NCI-H446 treated with DMSO at 0.1 percent for 48 hours (cell line): ENCODE measurements around the gene SPTB.
A peak's percentile ranks its signal among the peaks of the same experiment; 100 is the strongest.

ENCODE experiments used
- DNase-seq: peaks from one replicate; lab custom pipeline; 2025; lab: John Stamatoyannopoulos, UW

Gene SPTB

GRCh38 chr14:64766430-64767151 lies 113.1 kb downstream of the SPTB start:
- no peak for DNase-seq

GRCh38 chr14:64765740-64766302 lies 113.9 kb downstream of the SPTB start:
- DNase-seq: no peak

- peak; percentile 51 for DNase-seq
Measured at GRCh38 chr14:64764641-64765520, 114.8 kb downstream of the SPTB start.

GRCh38 chr14:64763801-64764621 lies 115.7 kb downstream of the SPTB start:
- DNase-seq: no peak

GRCh38 chr14:64763085-64763782 lies 116.5 kb downstream of the SPTB start:
- no peak for DNase-seq

- peak; percentile 68 for DNase-seq
Measured at GRCh38 chr14:64762044-64763034, 117.4 kb downstream of the SPTB start.

- no peak for DNase-seq
Measured at GRCh38 chr14:64761441-64762043, 118.2 kb downstream of the SPTB start.

GRCh38 chr14:64760916-64761315 lies 118.8 kb downstream of the SPTB start:
- no peak for DNase-seq

GRCh38 chr14:64760146-64760755 lies 119.5 kb downstream of the SPTB start:
- DNase-seq: no peak

- DNase-seq: no peak
Measured at GRCh38 chr14:64759555-64759938, 120.2 kb downstream of the SPTB start.

- no peak for DNase-seq
Measured at GRCh38 chr14:64758691-64759554, 120.8 kb downstream of the SPTB start.

GRCh38 chr14:64758025-64758521 lies 121.6 kb downstream of the SPTB start:
- DNase-seq: no peak

GRCh38 chr14:64757601-64758000 lies 122.1 kb downstream of the SPTB start:
- DNase-seq: no peak

- DNase-seq: no peak
Measured at GRCh38 chr14:64756712-64757111, 123.0 kb downstream of the SPTB start.

- no peak for DNase-seq
Measured at GRCh38 chr14:64755781-64756221, 123.9 kb downstream of the SPTB start.

- no peak for DNase-seq
Measured at GRCh38 chr14:64754685-64755084, 125.0 kb downstream of the SPTB start.

- DNase-seq: no peak
Measured at GRCh38 chr14:64753999-64754398, 125.7 kb downstream of the SPTB start.

GRCh38 chr14:64753374-64753773 lies 126.3 kb downstream of the SPTB start:
- DNase-seq: no peak
